Posterior vena cava (tissue), 2 donors: ENCODE measurements around the gene AGPS. TPM values are rescaled to one million over a fixed set of nuclear protein-coding genes. Genes with fewer than 3 reads are reported as not detected.

Source experiments
- DNase-seq: peaks from one replicate; pipeline ENCODE4 v3.0.0-alpha.2; 2020; ENCODE audit warnings: low spot score
- intact Hi-C, 2 donors: fragments of 100-400 bp; cut with DNase I; formaldehyde crosslinking; loops; one replicate each; pipeline versions ENCODE4 v1.14.1 to v1.14.2; 2022 to 2023
- total RNA-seq, 2 donors: library from RNA; stranded (reverse); fragmentation: NEBNext Ultra II Directional; extraction: Animal tissue kit (Norgen Biotek cat#: 25700); gene quantifications; one replicate each; pipeline ENCODE4 v1.2.1, GENCODE V29; 2021
- donor health status: DM: yes; HTN: yes; CAD: no.
- donor health status: DM: yes; HTN: yes; CAD: no.

Gene AGPS
- total RNA-seq, 2 donors from 2014 or later: 28.5 to 32.8 TPM

GRCh38 chr2:177379354-177379753 is 13.2 kb upstream of the AGPS start:
- DNase-seq: no peak
- intact Hi-C loops: no loop called here

- intact Hi-C loops: no loop called here
These were observed 12.4 kb upstream of the AGPS start for GRCh38 chr2:177380181-177380580.

GRCh38 chr2:177383935-177384334 is 8.6 kb upstream of the AGPS start:
- intact Hi-C loops: no loop called here
- DNase-seq: no peak

More at GRCh38 chr2:177380181-177380580, 12.4 kb upstream of the AGPS start:
- no peak for DNase-seq

- intact Hi-C loops: no loop called here
- DNase-seq: no peak
These were observed 7.4 kb upstream of the AGPS start for GRCh38 chr2:177385151-177385550.

GRCh38 chr2:177391822-177392372 is 676 bp upstream of the AGPS start:
- intact Hi-C loops: no loop called here

GRCh38 chr2:177393203-177393755 is 706 bp downstream of the AGPS start:
- DNase-seq: no peak
- intact Hi-C loops: no loop called here

More at GRCh38 chr2:177391822-177392372, 676 bp upstream of the AGPS start:
- DNase-seq: no peak

GRCh38 chr2:177393824-177394593 is 1.4 kb downstream of the AGPS start:
- intact Hi-C loops: no loop called here
- no peak for DNase-seq

- no peak for DNase-seq
- intact Hi-C loops: no loop called here
These were observed 2.0 kb downstream of the AGPS start for GRCh38 chr2:177394594-177394973.

GRCh38 chr2:177395351-177396065 is 2.9 kb downstream of the AGPS start:
- no peak for DNase-seq
- intact Hi-C loops: no loop called here

- DNase-seq: no peak
- intact Hi-C loops: no loop called here
These were observed 4.3 kb downstream of the AGPS start for GRCh38 chr2:177396703-177397460.

- intact Hi-C loops: no loop called here
- DNase-seq: no peak
These were observed 5.1 kb downstream of the AGPS start for GRCh38 chr2:177397481-177398289.

GRCh38 chr2:177398290-177398683 is 5.7 kb downstream of the AGPS start:
- intact Hi-C loops: no loop called here
- DNase-seq: no peak

- no peak for DNase-seq
- intact Hi-C loops: no loop called here
These were observed 6.2 kb downstream of the AGPS start for GRCh38 chr2:177398791-177399190.

GRCh38 chr2:177399376-177399775 is 6.8 kb downstream of the AGPS start:
- intact Hi-C loops: no loop called here
- DNase-seq: no peak

GRCh38 chr2:177400337-177400923 is 7.9 kb downstream of the AGPS start:
- intact Hi-C loops: no loop called here

GRCh38 chr2:177402096-177402495 is 9.5 kb downstream of the AGPS start:
- DNase-seq: no peak
- intact Hi-C loops: no loop called here

More at GRCh38 chr2:177400337-177400923, 7.9 kb downstream of the AGPS start:
- no peak for DNase-seq

GRCh38 chr2:177403838-177404237 is 11.3 kb downstream of the AGPS start:
- intact Hi-C loops: no loop called here
- DNase-seq: no peak

GRCh38 chr2:177404243-177404642 is 11.7 kb downstream of the AGPS start:
- intact Hi-C loops: no loop called here
- DNase-seq: no peak
